Measurements from ENCODE around the gene RHOF. TPM values are rescaled to one million over a fixed set of nuclear protein-coding genes. Genes with fewer than 3 reads are reported as not detected.

The RHOF gene
- total RNA-seq, 1 experiment from 2014 or later: 116 TPM

- peak overlapping the region; percentile 43 for H3K9ac ChIP-seq (ENCODE audit: low read length)
- H4K20me1 ChIP-seq (ENCODE audit: insufficient read depth): no peaks in the 10 kb centered on the region
- POLR2A ChIA-PET: no interaction called here
- H3K4me2 ChIP-seq (ENCODE audit: low read length): peak overlapping the region; percentile 63
- CTCF ChIA-PET: interaction anchor here (1.1 kb wide), 1 partner anchor 13 kb away, joined by 3 read pairs; no protein-coding TSS in a partner anchor
- BruUV-seq (replicated peaks): no TSS peak
- no peak for DNase-seq (ENCODE audit: low read depth, low spot score)
- 0 out of 4 replicates have a peak, but pooled peaks cover 2 to 9% of the 10 kb centered on the region in 2 experiments for H3K36me3 ChIP-seq (ENCODE audit: control insufficient read depth in 1 of 2, insufficient read depth in 2 of 2, low read length in 2 of 2)
- ATAC-seq: no peak
- H3K4me1 ChIP-seq (ENCODE audit: control insufficient read depth in 1 of 2, insufficient read depth in 2 of 2, low read length in 2 of 2): peaks cover 66 to 93% of the 10 kb centered on the region in 2 experiments
- H3K27me3 ChIP-seq (ENCODE audit: insufficient read depth, low read length): no peaks in the 10 kb centered on the region
- H3K9me2 ChIP-seq (ENCODE audit: insufficient read depth): no peaks in the 10 kb centered on the region
- no peak overlapping the region for H3K4me3 ChIP-seq (replicated peaks in 1 of 2; ENCODE audit: low read depth in 1 of 2, low read length in 2 of 2)
- intact Hi-C loops (cut with micrococcal nuclease): no loop called here
- H3K27ac ChIP-seq (ENCODE audit: low read depth, low read length): peak overlapping the region; percentile 98
- no peak overlapping the region for H2AFZ ChIP-seq (ENCODE audit: low read depth, low read length, poor library complexity, severe bottlenecking)
- RAD21 ChIA-PET (ENCODE audit: low non-redundant PET in 1 of 2, low total read pairs in 2 of 2, uncharacterized antibody in 2 of 2, unreplicated experiment in 2 of 2): no interaction called here
- H3K79me2 ChIP-seq (ENCODE audit: insufficient read depth, low read length): peaks cover 66% of the 10 kb centered on the region
- TF ChIP-seq EGR1 (IDR thresholded peaks at IDR 0.05; ENCODE audit: low read depth) (no peak), YY1 (IDR thresholded peaks at IDR 0.05; ENCODE audit: extremely low read depth, insufficient replicate concordance, low read depth, low read length) (no peak), ZBTB33 (IDR thresholded peaks at IDR 0.05; ENCODE audit: extremely low read depth, insufficient replicate concordance, low read length) (no peak), ZFX (IDR thresholded peaks at IDR 0.05) (no peak), SP1 (IDR thresholded peaks at IDR 0.05; ENCODE audit: low read depth) (no peak), ELF1 (IDR thresholded peaks at IDR 0.05; ENCODE audit: borderline replicate concordance, low read depth) (no peak), EZH2 (IDR thresholded peaks at IDR 0.05) (no peak), POLR2A (IDR thresholded peaks at IDR 0.05; ENCODE audit: borderline replicate concordance, extremely low read depth, insufficient read depth, insufficient read length) (no peak), ZNF274 (IDR thresholded peaks at IDR 0.05; ENCODE audit: low read depth, low read length) (no peak), CBX3 (IDR thresholded peaks at IDR 0.05; ENCODE audit: low read depth) (no peak), TCF7L2 (IDR thresholded peaks at IDR 0.05; ENCODE audit: borderline replicate concordance, extremely low read depth, insufficient read depth, insufficient read length) (no peak), CEBPB (IDR thresholded peaks at IDR 0.05; ENCODE audit: low read depth) (no peak), ATF3 (IDR thresholded peaks at IDR 0.05) (no peak)
- no peaks in the 10 kb centered on the region for H3K9me3 ChIP-seq (ENCODE audit: control insufficient read depth in 1 of 2, insufficient read depth in 1 of 2, low read depth in 1 of 2, low read length in 2 of 2)
These were observed 3.4 kb downstream of the RHOF start for GRCh38 chr12:121789800-121790728.

Measured in HCT116 (cell line).